IMR-90 (cell line): ENCODE results near the gene STRN4. TPM values are rescaled to one million over a fixed set of nuclear protein-coding genes. Genes with fewer than 3 reads are reported as not detected.

Experiments used
- ATAC-seq: fragments of 200-7000 bp; cut with Tn5 transposase; 2 replicates; pipeline ENCODE4 v1.9.1; 2020; ENCODE audit warnings: low read depth, mild to moderate bottlenecking, moderate library complexity
- BruUV-seq: library from RNA; stranded (reverse); fragments of 400-500 nt; replicated peaks from 2 replicates; lab custom pipeline; 2021; lab: Mats Ljungman, UMichigan
- CTCF ChIA-PET: fragments of 300-600 bp; formaldehyde crosslinking; extraction: SDS; loops from one replicate; lab custom pipeline; 2021; ENCODE audit warnings: antibody characterized with exemption; lab: Yijun Ruan, JAX
- POLR2A ChIA-PET: fragments of 300-600 bp; sonication (Branson Sonifier 250); formaldehyde crosslinking; loops from one replicate; lab custom pipeline; 2022; ENCODE audit warnings: antibody characterized with exemption; ENCODE audit not compliant: unreplicated experiment; lab: Charles Lee
- DNase-seq: peaks from one replicate; pipeline ENCODE4 v3.0.0; 2013
- H2AFZ ChIP-seq: replicated peaks from 2 replicates; pipeline ENCODE3; 2013; ENCODE audit warnings: low read length, mild to moderate bottlenecking; ENCODE audit not compliant: poor library complexity
- H2AK5ac ChIP-seq: 2 replicates; pipeline ENCODE4 v1.6.1; 2013; ENCODE audit warnings: low read depth, low read length, inconsistent platforms
- H2AK9ac ChIP-seq: replicated peaks from 2 replicates; pipeline ENCODE3; 2013; ENCODE audit warnings: mild to moderate bottlenecking, low read depth, low read length, moderate library complexity; ENCODE audit not compliant: poor library complexity
- H2BK120ac ChIP-seq: 2 replicates; pipeline ENCODE4 v1.6.1; 2013; ENCODE audit warnings: low read depth, low read length, inconsistent platforms
- H2BK15ac ChIP-seq: 3 replicates; pipeline ENCODE4 v1.6.1; 2013; ENCODE audit warnings: low read depth, low read length, inconsistent platforms
- H2BK20ac ChIP-seq: 2 replicates; pipeline ENCODE4 v1.6.1; 2013; ENCODE audit warnings: low read depth, mild to moderate bottlenecking, inconsistent platforms, low read length, moderate library complexity
- H2BK5ac ChIP-seq: 2 replicates; pipeline ENCODE4 v1.6.1; 2013; ENCODE audit warnings: mild to moderate bottlenecking, low read depth, low read length, inconsistent platforms; ENCODE audit not compliant: poor library complexity, severe bottlenecking
- H3K14ac ChIP-seq: replicated peaks from 2 replicates; pipeline ENCODE4 v1.6.1; 2013; ENCODE audit warnings: low read depth, low read length, inconsistent platforms
- H3K18ac ChIP-seq: 2 replicates; pipeline ENCODE4 v1.6.1; 2013; ENCODE audit warnings: low read depth, low read length, control low read depth
- H3K23ac ChIP-seq: 2 replicates; pipeline ENCODE4 v1.6.1; 2013; ENCODE audit warnings: low read depth, low read length, inconsistent platforms
- H3K27ac ChIP-seq: 2 replicates; pipeline ENCODE4 v1.5.1; 2013; ENCODE audit warnings: mild to moderate bottlenecking, control low read depth, low read length; ENCODE audit not compliant: insufficient read depth
- H3K27me3 ChIP-seq: 2 replicates; pipeline ENCODE4 v1.6.1; 2013; ENCODE audit warnings: low read length; ENCODE audit not compliant: control insufficient read depth, insufficient read depth
- H3K36me3 ChIP-seq: 2 replicates; pipeline ENCODE4 v1.6.1; 2013; ENCODE audit warnings: low read length, mixed read lengths; ENCODE audit not compliant: control insufficient read depth, insufficient read depth
- H3K4ac ChIP-seq: 2 replicates; pipeline ENCODE4 v1.6.1; 2013; ENCODE audit warnings: low read depth, low read length, inconsistent platforms
- H3K4me1 ChIP-seq: 2 replicates; pipeline ENCODE4 v1.6.1; 2013; ENCODE audit warnings: low read length, mixed read lengths; ENCODE audit not compliant: control insufficient read depth, insufficient read depth
- H3K4me2 ChIP-seq: 2 replicates; pipeline ENCODE4 v1.6.1; 2013; ENCODE audit warnings: low read depth, mild to moderate bottlenecking, control low read depth, low read length, moderate library complexity
- H3K4me3 ChIP-seq: 2 replicates; pipeline ENCODE4 v1.5.1; 2013; ENCODE audit warnings: low read depth, mild to moderate bottlenecking, control low read depth, low read length, moderate library complexity; ENCODE audit not compliant: insufficient read depth
- H3K56ac ChIP-seq: 2 replicates; pipeline ENCODE4 v1.6.1; 2013; ENCODE audit warnings: low read length, inconsistent platforms; ENCODE audit not compliant: insufficient read depth; ENCODE audit errors: extremely low read depth
- H3K79me1 ChIP-seq, 2 experiments: 2 replicates each; pipeline ENCODE4 v1.6.1; 2013; ENCODE audit warnings: low read length in 2 of 2, inconsistent platforms in 1 of 2, low read depth in 1 of 2
- H3K9ac ChIP-seq: 2 replicates; pipeline ENCODE4 v1.6.1; 2013; ENCODE audit warnings: low read depth, low read length, control low read depth
- H3K9me1 ChIP-seq: 2 replicates; pipeline ENCODE4 v1.6.1; 2013; ENCODE audit warnings: low read length, inconsistent platforms; ENCODE audit not compliant: insufficient read depth
- H3K9me3 ChIP-seq: 2 replicates; pipeline ENCODE4 v1.6.1; 2013; ENCODE audit warnings: low read length; ENCODE audit not compliant: control insufficient read depth, insufficient read depth
- H4K20me1 ChIP-seq: 2 replicates; pipeline ENCODE4 v1.6.1; 2013; ENCODE audit warnings: low read length, inconsistent platforms; ENCODE audit not compliant: insufficient read depth
- H4K5ac ChIP-seq: 2 replicates; pipeline ENCODE4 v1.6.1; 2013; ENCODE audit warnings: mild to moderate bottlenecking, low read depth, low read length, control low read depth
- H4K8ac ChIP-seq, 2 experiments: 2 replicates each; pipeline ENCODE4 v1.6.1; 2013; ENCODE audit warnings: low read depth in 2 of 2, low read length in 2 of 2, control low read depth in 1 of 2, inconsistent platforms in 1 of 2
- H4K91ac ChIP-seq: 2 replicates; pipeline ENCODE4 v1.6.1; 2013; ENCODE audit warnings: low read depth, low read length, inconsistent platforms; ENCODE audit not compliant: insufficient read depth
- CEBPB ChIP-seq: IDR thresholded peaks from 2 replicates; pipeline ENCODE4 v1.6.1; 2012; ENCODE audit warnings: low read depth, low read length, improper control_type of control experiment
- CHD1 ChIP-seq: IDR thresholded peaks from 2 replicates; pipeline ENCODE4 v1.6.1; 2012; ENCODE audit warnings: low read depth, low read length, improper control_type of control experiment
- CTCF ChIP-seq: conservative IDR thresholded peaks from 2 replicates; pipeline ENCODE4 v1.5.1; 2012; ENCODE audit warnings: mild to moderate bottlenecking, low read depth, low read length, improper control_type of control experiment
- FOS ChIP-seq: fragments of 150-350 bp; IDR thresholded peaks from 2 replicates; pipeline ENCODE4 v1.6.1; 2016; ENCODE audit warnings: low read depth, low read length
- MAZ ChIP-seq: IDR thresholded peaks from 2 replicates; pipeline ENCODE4 v1.6.1; 2012; ENCODE audit warnings: low read depth, mild to moderate bottlenecking, low read length, improper control_type of control experiment, moderate library complexity, borderline replicate concordance
- POLR2A ChIP-seq: IDR thresholded peaks from 2 replicates; pipeline ENCODE4 v1.6.1; 2012; ENCODE audit warnings: mild to moderate bottlenecking, low read depth, low read length
- RCOR1 ChIP-seq: IDR thresholded peaks from 2 replicates; pipeline ENCODE4 v1.6.1; 2012; ENCODE audit warnings: mild to moderate bottlenecking, low read length, improper control_type of control experiment; ENCODE audit not compliant: insufficient replicate concordance
- SMC3 ChIP-seq: fragments of 150-350 bp; IDR thresholded peaks from 2 replicates; pipeline ENCODE4 v1.6.1; 2016; ENCODE audit warnings: low read depth, mild to moderate bottlenecking, antibody characterized with exemption, low read length, moderate library complexity
- USF2 ChIP-seq: fragments of 150-350 bp; IDR thresholded peaks from 2 replicates; pipeline ENCODE4 v1.6.1; 2017; ENCODE audit warnings: mild to moderate bottlenecking, antibody characterized with exemption, low read length, low read depth
- WGBS, 2 experiments: methylation state at CpG; one replicate each; pipeline versions ENCODE4 v1.1.5 to v1.1.7; 2013; ENCODE audit warnings: missing lambda C conversion rate in 2 of 2; ENCODE audit not compliant: insufficient read length in 1 of 2; ENCODE audit errors: extremely low coverage in 2 of 2; 5-methylcytosine and 5-hydroxymethylcytosine counted together
- dilution Hi-C: fragments of 300-500 bp; cut with HindIII; formaldehyde crosslinking; loops from one replicate; pipeline ENCODE4 v1.14.3; 2018; ENCODE audit warnings: low sequenced_read_pairs; ENCODE audit not compliant: unreplicated experiment
- in situ Hi-C: fragments of 300-500 bp; cut with MboI; formaldehyde crosslinking; loops from 3 replicates; pipeline ENCODE4 v1.14.3; 2019; ENCODE audit warnings: low sequenced_read_pairs, inconsistent platforms, mixed read lengths
- intact Hi-C: fragments of 100-400 bp; cut with micrococcal nuclease; formaldehyde crosslinking; loops from 2 replicates; pipeline ENCODE4 v1.10.0; 2022
- polyA plus RNA-seq, 3 experiments: library from polyadenylated mRNA; depleted of rRNA; stranded (reverse); fragments of >200 nt; gene quantifications; 2 replicates each; pipeline ENCODE4 v1.2.3, GENCODE V29; 2012; ENCODE audit warnings: low replicate concordance in 1 of 3
- total RNA-seq: library from RNA; depleted of rRNA; stranded (reverse); fragments of >200 nt; gene quantifications from 2 replicates; pipeline ENCODE4 v1.2.3, GENCODE V29; 2012

Gene STRN4
- total and polyA plus RNA-seq, 2 of the 4 experiments (the other 2 are of a cell fraction) = 36.7 to 112 TPM

- Histone ChIP-seq H3K14ac (no peak overlapping the region), H2AK5ac (peak overlapping the region; percentile 81), H3K27ac (peak overlapping the region; percentile 99; the same call in 1 of the 2 replicates), H3K4me2 (peak overlapping the region; percentile 92), H4K8ac (peak overlapping the region; percentile 78 to 96; a peak in 2 of 4 replicates), H3K18ac (no peak overlapping the region), H3K4me3 (peak overlapping the region; percentile 93), H3K4ac (0 out of 2 replicates have a peak overlapping the region, but pooled peaks have one; percentile 91), H3K27me3 (no peaks in the 10 kb centered on the region), H3K9me1 (no peaks in the 10 kb centered on the region), H3K9me3 (no peaks in the 10 kb centered on the region), H3K36me3 (peaks cover 28% of the 10 kb centered on the region), H3K79me1 (peaks cover 10 to 59% of the 10 kb centered on the region in 2 experiments), H3K4me1 (peaks cover 7% of the 10 kb centered on the region), H2BK120ac (no peak overlapping the region), H2BK15ac (no peak overlapping the region), H2BK20ac (no peak overlapping the region), H2AK9ac (peak overlapping the region; percentile 73), H3K56ac (no peak overlapping the region), H3K23ac (peak overlapping the region; percentile 53; the same call in 1 of the 2 replicates), H4K5ac (0 out of 2 replicates have a peak overlapping the region, but pooled peaks have one; percentile 23), H3K9ac (peak overlapping the region; percentile 99), H4K91ac (no peak overlapping the region), H4K20me1 (peaks cover 6% of the 10 kb centered on the region), H2AFZ (no peak overlapping the region), H2BK5ac (no peak overlapping the region)
- ATAC-seq = no peak
- no peak for TF ChIP-seq SMC3
- TF ChIP-seq RCOR1 = no peak
- no peak for TF ChIP-seq CTCF
- no peak for TF ChIP-seq FOS
- no peak for TF ChIP-seq USF2
- no peak for TF ChIP-seq POLR2A
- no peak for TF ChIP-seq CHD1
- no peak for TF ChIP-seq CEBPB
- no peak for TF ChIP-seq MAZ
- CTCF ChIA-PET = no interaction called here
- no TSS peak for BruUV-seq
- no peak for DNase-seq
- 50% methylated on average over 2 of the region's 9 CpGs; no CpG with 5 or more reads in 1 of the 2 experiments for WGBS, 2 experiments
- POLR2A ChIA-PET = no interaction called here
- dilution Hi-C loops = no loop called here
- intact Hi-C loops = no loop called here
- in situ Hi-C loops = no loop called here
Measured at GRCh38 chr19:46717716-46718143, 28.5 kb downstream of the STRN4 start.
